ENCODE measurements around the gene SRCAP.
A peak's percentile ranks its signal among the peaks of the same experiment; 100 is the strongest.

The SRCAP gene

DNA sequence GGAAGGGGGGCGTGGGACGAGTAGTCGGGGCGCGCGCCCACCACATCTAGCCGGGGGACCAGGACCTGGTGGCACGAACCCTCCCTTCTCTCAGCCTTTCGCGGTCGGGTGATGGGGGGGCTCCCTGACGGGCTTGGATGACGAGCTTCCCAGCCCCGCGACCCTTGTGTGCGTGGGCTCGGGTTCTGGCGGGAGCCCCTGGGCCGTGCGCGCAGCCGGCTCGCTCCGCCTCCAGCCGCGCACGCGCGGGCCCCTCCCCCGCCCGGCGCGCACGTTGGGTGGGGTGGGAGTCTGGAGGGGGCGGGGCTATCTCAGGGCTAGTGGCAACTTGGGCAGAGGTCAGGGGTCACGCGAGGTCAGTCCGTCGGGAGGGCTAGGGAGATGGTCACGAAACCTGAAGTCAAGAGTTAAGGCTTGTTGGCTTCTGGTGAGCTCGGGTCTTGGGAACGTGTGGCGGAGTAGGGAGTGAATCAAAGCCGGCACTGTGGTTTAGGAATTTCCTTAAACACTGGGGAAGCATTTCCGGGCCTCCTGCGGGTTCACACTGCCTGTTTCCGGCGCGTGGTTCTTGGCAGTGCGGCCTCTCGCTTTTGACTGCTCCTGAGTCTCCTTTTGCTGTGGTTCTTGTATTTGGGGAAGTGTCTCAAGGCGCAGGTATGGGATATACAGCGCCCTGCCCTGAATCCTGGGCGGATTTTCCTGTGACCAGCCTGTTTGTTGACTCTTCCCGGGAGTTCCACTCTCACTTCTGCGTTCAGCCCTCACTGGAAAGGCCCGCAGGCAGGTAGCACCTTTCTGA, at the start of gene SRCAP:
TSS of gene SRCAP (plus strand) at position 356 of the 799 bp plus-strand sequence. CDS start 1,654 bp downstream, outside the sequence.
- DNase-seq = peak; percentile 72

DNA sequence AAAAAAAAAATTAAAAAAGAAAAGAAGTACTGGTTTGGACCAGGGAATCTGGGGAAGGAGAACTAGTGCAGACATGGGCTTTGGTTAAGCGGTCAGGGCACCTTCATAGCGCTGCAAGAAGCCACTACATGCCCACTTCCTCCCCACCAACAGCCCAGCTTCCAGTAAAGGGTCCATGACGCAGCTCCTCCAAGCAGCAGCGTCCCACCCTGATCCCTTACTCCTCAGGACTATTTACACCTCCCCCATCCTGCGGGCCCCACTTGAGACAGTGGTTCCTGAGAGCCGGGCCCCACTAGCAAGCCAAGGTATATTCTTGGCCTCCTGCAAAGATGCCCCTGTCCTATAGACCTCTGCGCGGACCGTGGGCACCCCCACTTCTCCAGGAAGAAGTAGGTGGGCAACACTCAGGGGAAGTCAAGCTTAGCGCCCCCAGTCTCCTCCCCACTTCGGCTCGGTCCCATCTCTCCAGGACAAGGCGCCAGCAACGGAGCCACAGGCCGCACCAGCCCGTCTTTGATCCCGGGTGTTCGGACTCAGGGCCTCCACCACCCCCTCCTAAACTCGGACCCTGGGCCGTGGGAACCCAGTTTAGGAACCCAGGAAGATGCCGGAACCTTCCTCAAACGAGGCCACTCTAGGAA, 49.1 kb upstream of the SRCAP start:
- no peak for DNase-seq

GRCh38 chr16:30650369-30651123, 48.4 kb upstream of the SRCAP start, which contains the start of gene PRR14:
PRR14 (plus strand) TSS chr16:30650960; CDS start chr16:30651646, 686 bp downstream.
- peak; percentile 99 for DNase-seq

GRCh38 chr16:30651124-30652004, 47.6 kb upstream of the SRCAP start:
- DNase-seq = peak; percentile 80

DNA sequence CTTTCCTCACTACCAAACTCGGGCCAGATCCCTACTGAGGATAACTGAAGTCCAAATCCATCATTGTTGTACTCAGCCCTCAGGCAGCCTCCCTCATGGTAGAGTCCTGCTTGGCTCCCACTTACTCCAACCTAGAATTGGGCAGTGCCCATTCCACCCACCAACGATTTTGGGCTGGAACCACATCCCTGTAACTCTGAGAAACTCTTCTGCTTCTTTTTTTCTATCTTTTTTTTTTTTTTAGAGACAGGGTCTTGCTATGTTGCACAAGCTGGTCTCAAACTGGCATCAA, 47.0 kb upstream of the SRCAP start:
- no peak for DNase-seq

DNA sequence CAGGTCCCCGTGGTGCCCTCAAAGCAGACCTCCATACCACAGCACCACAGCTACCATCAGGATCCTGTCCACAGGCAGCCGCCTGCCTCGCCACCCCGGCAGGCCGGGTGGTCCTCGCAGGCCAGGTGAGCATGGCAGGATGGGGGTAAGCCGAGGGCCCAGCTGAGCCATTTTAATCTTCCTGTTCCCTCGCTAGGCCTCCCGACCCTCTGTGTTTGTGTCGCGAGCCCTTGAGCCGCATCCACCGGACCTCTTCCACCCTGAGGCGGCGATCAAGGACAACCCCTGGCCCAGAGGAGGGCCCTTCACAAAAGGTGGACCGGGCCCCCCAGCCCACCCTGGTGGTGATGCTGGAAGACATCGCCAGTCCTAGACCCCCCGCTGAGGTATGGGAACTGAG, 46.3 kb upstream of the SRCAP start:
- no peak for DNase-seq

DNA sequence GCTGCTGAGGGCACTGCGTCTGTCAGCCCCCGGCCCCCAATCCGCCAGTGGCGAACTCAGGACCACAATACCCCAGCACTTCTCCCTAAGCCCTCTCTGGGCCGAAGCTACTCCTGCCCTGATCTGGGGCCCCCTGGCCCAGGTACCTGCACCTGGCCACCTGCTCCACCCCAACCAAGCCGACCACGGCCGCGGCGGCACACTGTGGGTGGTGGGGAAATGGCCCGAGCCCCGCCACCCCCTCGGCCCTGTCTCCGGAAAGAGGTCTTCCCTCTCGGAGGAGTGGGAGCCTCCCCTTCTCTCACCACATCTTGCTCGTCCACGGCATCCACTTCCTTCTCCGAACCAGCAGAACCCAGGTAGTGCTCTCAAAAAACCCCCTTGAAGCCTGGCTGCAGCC, 44.1 kb upstream of the SRCAP start:
- no peak for DNase-seq

DNA sequence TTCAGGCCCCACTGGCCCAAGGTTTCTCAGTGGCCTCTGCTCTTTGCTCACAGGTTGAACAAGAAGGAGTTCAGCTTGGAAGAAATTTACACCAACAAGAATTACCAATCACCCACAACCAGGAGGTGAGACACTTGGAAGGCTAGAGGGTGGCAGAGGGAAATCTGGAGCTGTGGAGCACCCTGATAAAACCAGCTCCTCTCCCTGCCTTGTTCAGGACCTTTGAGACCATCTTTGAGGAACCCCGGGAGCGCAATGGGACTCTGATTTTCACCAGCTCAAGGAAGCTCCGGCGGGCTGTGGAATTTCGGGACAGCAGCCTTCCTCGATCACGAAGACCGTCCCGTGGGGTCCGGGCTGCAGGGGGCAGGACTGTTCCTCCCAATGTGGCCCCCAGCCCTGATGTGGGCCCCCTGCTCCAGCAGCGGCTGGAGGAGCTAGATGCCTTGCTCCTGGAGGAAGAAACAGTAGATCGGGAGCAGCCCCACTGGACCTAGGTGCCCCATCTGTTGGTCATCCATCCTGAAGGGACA, 43.1 kb upstream of the SRCAP start:
- DNase-seq = no peak

GRCh38 chr16:30656388-30656787, 42.6 kb upstream of the SRCAP start:
- DNase-seq = no peak

- DNase-seq = no peak
Observed at GRCh38 chr16:30656974-30657865, 41.8 kb upstream of the SRCAP start.

GRCh38 chr16:30657866-30658730, 40.9 kb upstream of the SRCAP start, which contains the start of gene FBRS:
FBRS (plus strand) TSS chr16:30658431; CDS start chr16:30659519, 1,088 bp downstream.
- DNase-seq = peak; percentile 100

DNA sequence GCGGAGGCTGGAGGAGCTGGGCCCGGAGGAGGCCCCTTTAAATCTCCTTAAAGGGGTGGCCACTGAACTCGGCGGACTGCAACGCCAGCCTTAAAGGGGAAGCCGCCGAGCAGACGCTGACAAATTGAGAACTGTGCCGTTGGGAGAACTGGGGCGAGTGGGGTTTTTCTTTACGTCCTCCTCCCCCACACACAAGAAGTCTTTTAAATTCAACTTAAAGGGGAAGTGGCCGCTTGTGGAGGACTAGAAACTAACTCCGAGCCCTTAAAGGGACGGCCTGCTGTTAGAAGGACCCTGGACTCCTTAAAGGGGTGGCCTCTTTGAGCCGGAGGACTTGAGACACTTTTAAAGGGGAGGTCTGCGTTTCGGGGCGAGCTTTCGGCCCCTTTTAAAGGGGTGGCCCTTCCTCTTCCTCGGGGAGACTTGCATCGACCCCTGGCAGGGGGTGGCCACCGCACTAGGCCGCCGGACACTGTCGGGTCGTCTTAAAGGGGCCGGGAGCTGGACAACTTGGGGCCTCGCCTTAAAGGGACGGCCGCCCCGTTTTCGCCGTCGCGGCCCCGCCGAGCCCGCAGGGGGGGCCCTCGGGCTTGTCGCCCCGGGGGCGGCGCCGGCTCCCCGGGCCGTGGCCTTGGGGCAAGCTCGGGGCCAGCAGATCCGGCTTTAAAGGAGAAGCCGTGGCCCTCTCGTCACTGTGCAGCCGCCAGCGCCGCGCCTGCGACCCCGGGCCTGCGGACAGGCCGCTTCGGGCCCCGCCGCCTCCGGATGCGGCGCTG, 40.1 kb upstream of the SRCAP start:
- peak; percentile 92 for DNase-seq

DNA sequence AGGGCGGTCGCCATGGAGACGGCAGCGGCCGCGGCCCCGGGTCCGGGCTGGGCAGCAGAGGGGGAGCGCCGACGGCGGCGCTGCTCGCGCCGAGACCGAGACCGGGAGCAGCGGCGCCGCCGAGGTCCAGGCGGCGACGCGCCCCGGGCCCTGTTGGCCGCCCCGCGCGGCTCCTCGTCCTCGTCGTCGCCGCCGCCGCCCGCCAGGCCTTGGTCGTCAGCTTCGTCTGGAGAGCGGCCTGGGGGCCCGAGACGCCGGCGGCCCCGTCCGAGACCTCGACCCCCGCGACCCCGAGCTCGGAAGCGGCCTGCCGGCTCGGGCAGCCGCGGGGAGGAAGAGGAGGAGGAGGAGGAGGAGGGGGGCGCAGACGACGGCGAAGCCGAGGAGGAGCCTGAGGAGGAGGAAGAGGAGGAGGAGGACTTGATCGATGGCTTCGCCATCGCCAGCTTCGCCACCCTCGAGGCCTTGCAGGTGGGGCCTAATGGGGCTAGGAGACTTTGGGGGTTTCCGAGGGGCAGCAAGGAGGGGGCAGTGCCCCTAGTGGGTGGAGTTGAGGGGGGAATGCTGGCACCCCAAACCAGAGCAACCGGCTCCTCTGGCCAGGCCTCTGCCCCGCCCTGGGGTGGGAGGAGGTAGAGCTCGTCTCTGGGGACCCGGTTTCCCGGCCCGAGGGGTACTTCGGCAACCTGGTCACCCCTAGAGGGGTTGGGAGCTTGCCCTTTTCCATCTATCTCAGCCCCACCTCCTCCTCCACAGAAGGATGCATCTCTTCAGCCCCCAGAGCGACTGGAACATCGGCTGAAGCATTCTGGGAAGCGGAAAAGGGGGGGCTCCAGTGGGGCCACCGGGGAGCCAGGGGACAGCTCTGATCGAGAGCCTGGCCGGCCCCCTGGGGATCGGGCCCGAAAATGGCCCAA, 39.2 kb upstream of the SRCAP start:
- no peak for DNase-seq

GRCh38 chr16:30660424-30661261, 38.3 kb upstream of the SRCAP start:
- DNase-seq = no peak

- DNase-seq = no peak
Observed at GRCh38 chr16:30662449-30662848, 36.5 kb upstream of the SRCAP start.

GRCh38 chr16:30663038-30663437, 35.9 kb upstream of the SRCAP start:
- no peak for DNase-seq

GRCh38 chr16:30663820-30664219, 35.2 kb upstream of the SRCAP start:
- no peak for DNase-seq
